HG03558 (cell line): ENCODE measurements around the gene CPTP.

Experiments
- ATAC-seq: cut with Tn5 transposase; IDR thresholded peaks from one replicate; pipeline ENCODE4 v1.9.1; 2021; ENCODE audit warnings: moderate number of reproducible peaks; ENCODE audit not compliant: unreplicated experiment; ENCODE audit errors: extremely low read depth

The CPTP gene

GRCh38 chr1:1376551-1377226, 52.1 kb downstream of the CPTP start:
- ATAC-seq = no peak

GRCh38 chr1:1377540-1378205, 53.1 kb downstream of the CPTP start:
- ATAC-seq = no peak
